GM18508 (cell line): ENCODE results near the gene EEF1G.
"Not testable (repeated sequence)": the region's sequence is repeated elsewhere in the genome, so short reads cannot be mapped to it uniquely, and the experiment has no call there.

ENCODE experiments used
- ATAC-seq: cut with Tn5 transposase; IDR thresholded peaks from one replicate; pipeline ENCODE4 v1.9.1; 2021; ENCODE audit warnings: moderate number of reproducible peaks; ENCODE audit not compliant: insufficient read depth, unreplicated experiment

The EEF1G gene

GRCh38 chr11:62579252-62579651, 5.6 kb upstream of the EEF1G start:
- no peak for ATAC-seq

- no peak for ATAC-seq
Observed at GRCh38 chr11:62578541-62578940, 4.8 kb upstream of the EEF1G start.

- no peak for ATAC-seq
Observed at GRCh38 chr11:62577046-62577714, 3.5 kb upstream of the EEF1G start.

- ATAC-seq = no peak
Observed at GRCh38 chr11:62575837-62576236, 2.1 kb upstream of the EEF1G start.

- no peak for ATAC-seq
Observed at GRCh38 chr11:62575156-62575555, 1.5 kb upstream of the EEF1G start.

GRCh38 chr11:62574363-62575071, 826 bp upstream of the EEF1G start:
- no peak for ATAC-seq

- no peak for ATAC-seq
Observed at GRCh38 chr11:62573006-62573591, 592 bp downstream of the EEF1G start.

GRCh38 chr11:62572431-62572830, 1.3 kb downstream of the EEF1G start:
- no peak for ATAC-seq

- not testable (repeated sequence) for ATAC-seq
Observed at GRCh38 chr11:62571493-62571892, 2.2 kb downstream of the EEF1G start.

- ATAC-seq = not testable (repeated sequence)
Observed at GRCh38 chr11:62570903-62571302, 2.8 kb downstream of the EEF1G start.

GRCh38 chr11:62569611-62570010, 4.1 kb downstream of the EEF1G start:
- no peak for ATAC-seq

GRCh38 chr11:62567018-62567633, 6.6 kb downstream of the EEF1G start:
- ATAC-seq = no peak

- ATAC-seq = no peak
Observed at GRCh38 chr11:62566247-62566646, 7.4 kb downstream of the EEF1G start.

GRCh38 chr11:62565100-62565802, 8.4 kb downstream of the EEF1G start:
- ATAC-seq = no peak

GRCh38 chr11:62561677-62562230, 11.9 kb downstream of the EEF1G start:
- ATAC-seq = not testable (repeated sequence)

GRCh38 chr11:62560566-62561103, 13.1 kb downstream of the EEF1G start:
- ATAC-seq = no peak

- not testable (repeated sequence) for ATAC-seq
Observed at GRCh38 chr11:62559626-62560025, 14.1 kb downstream of the EEF1G start.

GRCh38 chr11:62559204-62559603, 14.5 kb downstream of the EEF1G start:
- ATAC-seq = no peak

- ATAC-seq = no peak
Observed at GRCh38 chr11:62558669-62559068, 15.0 kb downstream of the EEF1G start.
